PC-9 (cell line): ENCODE measurements around the gene UST.

Experiments
- EZH2 ChIP-seq: fragments of 200-600 bp; sonication (generic); IDR thresholded peaks from 2 replicates; pipeline ENCODE4 v1.8.0; 2017; ENCODE audit warnings: antibody characterized with exemption, low read depth
- TF ChIP-seq, protein P1 (sequence below): fragments of 200-600 bp; sonication (generic); conservative IDR thresholded peaks from 2 replicates; pipeline ENCODE4 v1.6.1; 2017; ENCODE audit warnings: mixed run types, antibody characterized with exemption, mild to moderate bottlenecking, moderate library complexity

DNA sequence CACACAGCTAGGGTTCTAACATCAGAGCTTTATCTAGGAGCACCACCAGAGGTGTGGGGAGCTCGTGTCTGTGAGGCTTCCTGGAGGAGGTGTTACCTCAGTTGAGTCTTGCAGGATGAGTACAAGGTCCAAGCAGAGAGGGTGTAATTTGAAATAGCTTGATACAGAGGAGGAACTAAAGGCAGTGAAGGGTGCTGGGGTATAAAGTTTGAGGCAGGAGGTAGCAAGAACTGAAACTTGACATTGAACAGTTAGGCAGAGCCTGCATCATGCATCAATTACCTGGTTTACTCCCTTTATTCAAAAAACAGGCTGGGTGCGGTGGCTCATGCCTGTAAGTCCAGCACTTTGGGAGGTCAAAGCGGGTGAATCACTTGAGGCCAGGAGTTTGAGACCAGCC lies 241.2 kb downstream of the UST start:
- TF ChIP-seq, protein P1, sequence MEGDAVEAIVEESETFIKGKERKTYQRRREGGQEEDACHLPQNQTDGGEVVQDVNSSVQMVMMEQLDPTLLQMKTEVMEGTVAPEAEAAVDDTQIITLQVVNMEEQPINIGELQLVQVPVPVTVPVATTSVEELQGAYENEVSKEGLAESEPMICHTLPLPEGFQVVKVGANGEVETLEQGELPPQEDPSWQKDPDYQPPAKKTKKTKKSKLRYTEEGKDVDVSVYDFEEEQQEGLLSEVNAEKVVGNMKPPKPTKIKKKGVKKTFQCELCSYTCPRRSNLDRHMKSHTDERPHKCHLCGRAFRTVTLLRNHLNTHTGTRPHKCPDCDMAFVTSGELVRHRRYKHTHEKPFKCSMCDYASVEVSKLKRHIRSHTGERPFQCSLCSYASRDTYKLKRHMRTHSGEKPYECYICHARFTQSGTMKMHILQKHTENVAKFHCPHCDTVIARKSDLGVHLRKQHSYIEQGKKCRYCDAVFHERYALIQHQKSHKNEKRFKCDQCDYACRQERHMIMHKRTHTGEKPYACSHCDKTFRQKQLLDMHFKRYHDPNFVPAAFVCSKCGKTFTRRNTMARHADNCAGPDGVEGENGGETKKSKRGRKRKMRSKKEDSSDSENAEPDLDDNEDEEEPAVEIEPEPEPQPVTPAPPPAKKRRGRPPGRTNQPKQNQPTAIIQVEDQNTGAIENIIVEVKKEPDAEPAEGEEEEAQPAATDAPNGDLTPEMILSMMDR: no peak
- no peak for TF ChIP-seq EZH2
